T-cell (primary cell): ENCODE results near the gene NETO1. TPM values are rescaled to one million over a fixed set of nuclear protein-coding genes. Genes with fewer than 3 reads are reported as not detected.

ENCODE experiments used
- ATAC-seq, 4 experiments: fragments of 200-7000 bp in 3 of 4; fragments of 150-1000 bp in 1 of 4; cut with Tn5 transposase; replicated peaks in 1 of 4; 1 replicate in 3 of 4; 2 replicates in 1 of 4; pipeline ENCODE4 v1.10.0; 2021; ENCODE audit warnings: moderate library complexity in 3 of 4, mild to moderate bottlenecking in 2 of 4, moderate number of reproducible peaks in 1 of 4
- CTCF ChIA-PET, 2 donors: fragments of 300-600 bp; sonication (Branson Sonifier 250); formaldehyde crosslinking; loops; one replicate each; lab custom pipeline; 2022; ENCODE audit warnings: antibody characterized with exemption in 2 of 2; lab: Charles Lee
- POLR2A ChIA-PET, 2 donors: fragments of 300-600 bp; sonication (Branson Sonifier 250); formaldehyde crosslinking; loops; one replicate each; lab custom pipeline; 2022; ENCODE audit warnings: antibody characterized with exemption in 2 of 2; lab: Charles Lee
- DNase-seq, 35 experiments: peaks; one replicate each; pipeline versions ENCODE4 v3.0.0 to v3.0.0-alpha.2; 2013 to 2023
- H3K27ac ChIP-seq: one replicate; pipeline ENCODE4 v1.5.1; 2013; ENCODE audit warnings: low read length
- H3K27me3 ChIP-seq, 2 experiments: replicated peaks in 1 of 2; 1 replicate in 1 of 2; 2 replicates in 1 of 2; pipeline versions ENCODE4 v1.6.1 to v1.7.0; 2013; ENCODE audit warnings: low read length in 1 of 2, mixed read lengths in 1 of 2; ENCODE audit not compliant: control insufficient read depth in 2 of 2, insufficient read depth in 2 of 2; ENCODE audit errors: extremely low read depth in 1 of 2
- H3K36me3 ChIP-seq, 2 donors: 1 replicate in 1 of 2; 2 replicates in 1 of 2; pipeline versions ENCODE4 v1.6.1 to v1.7.0; 2013; ENCODE audit warnings: low read length in 1 of 2; ENCODE audit not compliant: control insufficient read depth in 2 of 2, insufficient read depth in 1 of 2; ENCODE audit errors: extremely low read depth in 1 of 2
- H3K4me1 ChIP-seq, 2 experiments: 1 replicate in 1 of 2; 2 replicates in 1 of 2; pipeline versions ENCODE4 v1.6.1 to v1.7.0; 2013; ENCODE audit warnings: low read length in 2 of 2, mixed read lengths in 1 of 2; ENCODE audit not compliant: insufficient read depth in 2 of 2, control insufficient read depth in 1 of 2; ENCODE audit errors: extremely low read depth in 1 of 2
- H3K4me3 ChIP-seq, 2 donors: 1 replicate in 1 of 2; 2 replicates in 1 of 2; pipeline versions ENCODE4 v1.5.1 to v1.7.0; 2013; ENCODE audit warnings: mild to moderate bottlenecking in 2 of 2, low read length in 1 of 2, moderate library complexity in 1 of 2; ENCODE audit not compliant: control insufficient read depth in 1 of 2; ENCODE audit errors: extremely low read depth in 1 of 2
- H3K9me3 ChIP-seq: 2 replicates; pipeline ENCODE4 v1.7.0; 2013
- H3K27ac Mint-ChIP-seq, 2 donors: one replicate each; pipeline ENCODE4 v1.8.0; 2020 to 2021; ENCODE audit warnings: mild to moderate bottlenecking in 2 of 2, mixed read lengths in 2 of 2
- H3K27me3 Mint-ChIP-seq, 2 donors: one replicate each; pipeline ENCODE4 v1.8.0; 2021 to 2022; ENCODE audit warnings: mixed read lengths in 2 of 2
- H3K36me3 Mint-ChIP-seq: one replicate; pipeline ENCODE4 v1.8.0; 2021; ENCODE audit warnings: mixed read lengths
- H3K4me1 Mint-ChIP-seq, 3 donors: one replicate each; pipeline ENCODE4 v1.8.0; 2020 to 2022; ENCODE audit warnings: mixed read lengths in 3 of 3, mild to moderate bottlenecking in 1 of 3
- H3K4me3 Mint-ChIP-seq, 3 donors: one replicate each; pipeline ENCODE4 v1.8.0; 2020 to 2022; ENCODE audit warnings: mild to moderate bottlenecking in 3 of 3, mixed read lengths in 3 of 3, moderate library complexity in 3 of 3
- H3K9me3 Mint-ChIP-seq, 3 donors: one replicate each; pipeline ENCODE4 v1.8.0; 2020 to 2022; ENCODE audit warnings: mixed read lengths in 3 of 3
- WGBS: methylation state at CpG from one replicate; pipeline ENCODE4 v1.1.5; 2013; ENCODE audit warnings: missing lambda C conversion rate; ENCODE audit not compliant: insufficient coverage; 5-methylcytosine and 5-hydroxymethylcytosine counted together
- total RNA-seq, 35 experiments: library from RNA in 6 of 35; stranded (reverse) in 6 of 35; fragments of 120-200 nt in 1 of 35; gene quantifications; one replicate each; pipeline versions ENCODE4 v1.2.1 to v1.2.4 and lab custom pipeline; 2013 to 2026

NETO1 gene, protein sequence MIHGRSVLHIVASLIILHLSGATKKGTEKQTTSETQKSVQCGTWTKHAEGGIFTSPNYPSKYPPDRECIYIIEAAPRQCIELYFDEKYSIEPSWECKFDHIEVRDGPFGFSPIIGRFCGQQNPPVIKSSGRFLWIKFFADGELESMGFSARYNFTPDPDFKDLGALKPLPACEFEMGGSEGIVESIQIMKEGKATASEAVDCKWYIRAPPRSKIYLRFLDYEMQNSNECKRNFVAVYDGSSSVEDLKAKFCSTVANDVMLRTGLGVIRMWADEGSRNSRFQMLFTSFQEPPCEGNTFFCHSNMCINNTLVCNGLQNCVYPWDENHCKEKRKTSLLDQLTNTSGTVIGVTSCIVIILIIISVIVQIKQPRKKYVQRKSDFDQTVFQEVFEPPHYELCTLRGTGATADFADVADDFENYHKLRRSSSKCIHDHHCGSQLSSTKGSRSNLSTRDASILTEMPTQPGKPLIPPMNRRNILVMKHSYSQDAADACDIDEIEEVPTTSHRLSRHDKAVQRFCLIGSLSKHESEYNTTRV
- under 1 TPM in 1 of 5 donors, not detected in 4; 0.19 TPM for total RNA-seq
- total RNA-seq (2013) = 0.18 TPM
- 0 to 0.12 (median 0) reads per million in 29 experiments for total RNA-seq (lab: John Stamatoyannopoulos, UW)

GRCh38 chr18:72867746-72868584 is at the start of gene NETO1:
Gene NETO1 (minus strand): TSS chr18:72867987. CDS start chr18:72867291, 696 bp downstream.
- POLR2A ChIA-PET = no interaction called here
- DNase-seq = no peak

DNA sequence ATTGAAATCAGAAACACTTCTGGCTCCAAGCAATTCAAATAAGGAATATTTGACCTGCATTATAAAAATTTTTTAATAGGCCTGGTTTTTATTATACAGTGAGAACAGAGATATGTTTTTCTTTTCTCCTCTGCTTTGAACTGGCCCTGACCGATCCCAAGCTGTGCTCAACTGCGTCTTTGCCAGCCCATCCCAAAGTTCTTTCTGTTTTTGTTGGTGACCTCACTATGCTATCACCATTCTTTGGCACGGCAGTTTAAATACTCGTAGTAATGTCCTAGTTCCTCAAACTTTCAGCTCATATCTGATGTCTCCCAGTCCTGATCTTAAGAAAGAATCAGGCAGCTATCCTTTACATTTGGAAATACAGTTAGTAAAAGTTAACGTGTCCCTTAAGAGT is 42.3 kb upstream of the NETO1 start:
- H3K27me3 Mint-ChIP-seq = no peaks in the 10 kb centered on the region
- no peak overlapping the region for H3K4me3 Mint-ChIP-seq
- DNase-seq (no peak), ATAC-seq (no peak)
- no peaks in the 10 kb centered on the region for H3K27me3 ChIP-seq
- peaks cover 0 to 10% (median 5%) of the 10 kb centered on the region in 3 donors for H3K9me3 Mint-ChIP-seq
- H3K4me1 Mint-ChIP-seq = no peaks in the 10 kb centered on the region
- WGBS = no CpG with 5 or more reads among the region's 5 CpGs
- H3K4me3 ChIP-seq = no peak overlapping the region
- no peaks in the 10 kb centered on the region for H3K4me1 ChIP-seq
- no peak overlapping the region for H3K27ac Mint-ChIP-seq
- ChIA-PET CTCF (no interaction called here), POLR2A (no interaction called here)
- no peaks in the 10 kb centered on the region for H3K36me3 Mint-ChIP-seq
- H3K27ac ChIP-seq = no peak overlapping the region
- no peaks in the 10 kb centered on the region for H3K9me3 ChIP-seq
- H3K36me3 ChIP-seq = no peaks in the 10 kb centered on the region

More at GRCh38 chr18:72867746-72868584, at the start of gene NETO1:
- Mint-ChIP-seq H3K9me3 (peaks cover 0 to 4% (median 0%) of the 10 kb centered on the region in 3 donors), H3K36me3 (no peaks in the 10 kb centered on the region), H3K27me3 (peaks cover 28 to 29% of the 10 kb centered on the region in 2 donors), H3K27ac (no peak within 1 kb of the TSS), H3K4me3 (peak within 1 kb of the TSS in 1 of 3 donors; percentile 62), H3K4me1 (peaks cover 3 to 12% (median 3%) of the 10 kb centered on the region in 3 donors)
- peak within 1 kb of the TSS in 1 of 2 donors; percentile 65 for H3K4me3 ChIP-seq
- peaks cover 5 to 27% of the 10 kb centered on the region in 2 experiments for H3K27me3 ChIP-seq
- CTCF ChIA-PET = no interaction called here
- no peaks in the 10 kb centered on the region for H3K9me3 ChIP-seq
- H3K4me1 ChIP-seq = no peaks in the 10 kb centered on the region
- no peak within 1 kb of the TSS for H3K27ac ChIP-seq
- no peak for ATAC-seq
- H3K36me3 ChIP-seq = no peaks in the 10 kb centered on the region
- WGBS = 7% methylated on average over 53 of the region's 85 CpGs

- no peaks in the 10 kb centered on the region for H3K9me3 ChIP-seq
- no peaks in the 10 kb centered on the region for H3K36me3 ChIP-seq
- no peaks in the 10 kb centered on the region for H3K27me3 ChIP-seq
- peaks cover 0 to 5% (median 3%) of the 10 kb centered on the region in 3 donors for H3K9me3 Mint-ChIP-seq
- no peak overlapping the region for H3K27ac ChIP-seq
- 100% methylated on average over 1 of the region's 2 CpGs for WGBS
- H3K4me3 Mint-ChIP-seq = no peak overlapping the region
- H3K4me3 ChIP-seq = no peak overlapping the region
- H3K4me1 Mint-ChIP-seq = no peaks in the 10 kb centered on the region
- POLR2A ChIA-PET = no interaction called here
- CTCF ChIA-PET = no interaction called here
- no peaks in the 10 kb centered on the region for H3K4me1 ChIP-seq
- H3K27me3 Mint-ChIP-seq = no peaks in the 10 kb centered on the region
- ATAC-seq = no peak
- no peaks in the 10 kb centered on the region for H3K36me3 Mint-ChIP-seq
- no peak for DNase-seq
- H3K27ac Mint-ChIP-seq = no peak overlapping the region
Measured at GRCh38 chr18:72908181-72908580, 40.4 kb upstream of the NETO1 start.

- Mint-ChIP-seq H3K36me3 (no peaks in the 10 kb centered on the region), H3K27ac (no peak overlapping the region), H3K4me1 (no peaks in the 10 kb centered on the region), H3K27me3 (no peaks in the 10 kb centered on the region), H3K9me3 (peaks cover 3 to 10% (median 3%) of the 10 kb centered on the region in 3 donors), H3K4me3 (no peak overlapping the region)
- Histone ChIP-seq H3K36me3 (no peaks in the 10 kb centered on the region), H3K9me3 (no peaks in the 10 kb centered on the region), H3K4me3 (no peak overlapping the region), H3K4me1 (no peaks in the 10 kb centered on the region), H3K27me3 (no peaks in the 10 kb centered on the region), H3K27ac (no peak overlapping the region)
- CTCF ChIA-PET = no interaction called here
- POLR2A ChIA-PET = no interaction called here
- ATAC-seq = no peak
- no peak for DNase-seq
- no CpG with 5 or more reads among the region's 2 CpGs for WGBS
Measured at GRCh38 chr18:72903033-72903432, 35.2 kb upstream of the NETO1 start.

GRCh38 chr18:72899338-72899737 is 31.6 kb upstream of the NETO1 start:
- Mint-ChIP-seq H3K36me3 (no peaks in the 10 kb centered on the region), H3K27me3 (no peaks in the 10 kb centered on the region), H3K4me3 (no peak overlapping the region), H3K4me1 (no peaks in the 10 kb centered on the region), H3K27ac (no peak overlapping the region), H3K9me3 (peaks cover 8 to 15% (median 11%) of the 10 kb centered on the region in 3 donors)
- Histone ChIP-seq H3K9me3 (no peaks in the 10 kb centered on the region), H3K27ac (no peak overlapping the region), H3K4me3 (no peak overlapping the region), H3K4me1 (no peaks in the 10 kb centered on the region), H3K36me3 (no peaks in the 10 kb centered on the region), H3K27me3 (no peaks in the 10 kb centered on the region)
- DNase-seq (no peak), ATAC-seq (no peak)
- CTCF ChIA-PET = no interaction called here
- 60% methylated on average over 4 of the region's 4 CpGs for WGBS
- POLR2A ChIA-PET = no interaction called here

DNA sequence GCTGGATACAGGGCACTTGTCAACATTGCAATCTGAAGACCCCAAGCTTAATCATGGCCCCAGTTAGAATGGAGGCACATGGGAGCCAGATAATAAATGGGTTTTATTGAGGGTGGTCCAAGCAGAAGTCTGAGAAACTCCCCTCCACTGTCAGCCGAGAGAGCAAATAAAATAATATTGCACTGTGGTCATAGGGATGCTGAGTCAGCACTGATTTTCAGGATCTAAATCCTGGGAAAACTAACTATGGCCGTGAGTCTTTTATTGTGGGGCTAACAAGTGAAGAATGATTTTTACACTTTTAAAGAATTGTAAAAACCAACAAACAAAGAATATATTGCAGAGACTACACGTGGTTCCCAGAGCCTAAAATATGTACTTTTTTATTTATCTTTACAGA is 31.1 kb upstream of the NETO1 start:
- Histone ChIP-seq H3K27ac (no peak overlapping the region), H3K36me3 (no peaks in the 10 kb centered on the region), H3K4me1 (no peaks in the 10 kb centered on the region), H3K27me3 (no peaks in the 10 kb centered on the region), H3K9me3 (no peaks in the 10 kb centered on the region), H3K4me3 (no peak overlapping the region)
- Mint-ChIP-seq H3K9me3 (peaks cover 8 to 18% (median 11%) of the 10 kb centered on the region in 3 donors), H3K27ac (no peak overlapping the region), H3K4me1 (no peaks in the 10 kb centered on the region), H3K27me3 (no peaks in the 10 kb centered on the region), H3K36me3 (no peaks in the 10 kb centered on the region), H3K4me3 (no peak overlapping the region)
- ChIA-PET POLR2A (no interaction called here), CTCF (no interaction called here)
- DNase-seq (no peak), ATAC-seq (no peak)
- WGBS = no CpG with 5 or more reads among the region's 3 CpGs
